Osteocyte (in vitro differentiated cells): Measurements from ENCODE around the gene PERP. TPM values are rescaled to one million over a fixed set of nuclear protein-coding genes. Genes with fewer than 3 reads are reported as not detected.

ENCODE experiments used
- DNase-seq: peaks from one replicate; pipeline ENCODE4 v3.0.0; 2021; ENCODE audit warnings: mixed read lengths; ENCODE audit not compliant: unreplicated experiment; ENCODE audit errors: extremely low spot score
- H3K27ac Mint-ChIP-seq: one replicate; pipeline ENCODE4 v1.8.0; 2021; ENCODE audit warnings: mild to moderate bottlenecking, mixed read lengths; ENCODE audit not compliant: unreplicated experiment
- H3K27me3 Mint-ChIP-seq: one replicate; pipeline ENCODE4 v1.8.0; 2021; ENCODE audit warnings: mixed read lengths; ENCODE audit not compliant: unreplicated experiment
- H3K36me3 Mint-ChIP-seq: one replicate; pipeline ENCODE4 v1.8.0; 2021; ENCODE audit warnings: mixed read lengths; ENCODE audit not compliant: unreplicated experiment
- H3K4me1 Mint-ChIP-seq: one replicate; pipeline ENCODE4 v1.8.0; 2021; ENCODE audit warnings: mixed read lengths; ENCODE audit not compliant: unreplicated experiment
- H3K4me3 Mint-ChIP-seq: one replicate; pipeline ENCODE4 v1.8.0; 2021; ENCODE audit warnings: mild to moderate bottlenecking, moderate library complexity, mixed read lengths; ENCODE audit not compliant: unreplicated experiment
- H3K9me3 Mint-ChIP-seq: one replicate; pipeline ENCODE4 v1.8.0; 2021; ENCODE audit warnings: mixed read lengths; ENCODE audit not compliant: unreplicated experiment
- long read RNA-seq: library from polyadenylated mRNA; unstranded; transcript quantifications from one replicate; pipeline ENCODE4 v2.0.0, GENCODE V29; 2021
- total RNA-seq: library from RNA; stranded (reverse); gene quantifications from 2 replicates; pipeline ENCODE4 v1.2.1, GENCODE V29; 2021
- TF ChIP-seq, protein P1 (sequence below): fragments of 200-600 bp; sonication (generic); IDR thresholded peaks from 2 replicates; pipeline ENCODE4 v1.5.0; 2021; ENCODE audit warnings: antibody characterized with exemption, mild to moderate bottlenecking, moderate library complexity

PERP gene
- total RNA-seq: 26.0 and 26.6 TPM in 2 replicates
- long read RNA-seq, full-length matches to known transcripts: 243 of 256 reads
- long read RNA-seq, partial matches to known transcripts: 3 of 256 reads
- long read RNA-seq, other reads (novel, unspliced or antisense): 10 of 256 reads

DNA sequence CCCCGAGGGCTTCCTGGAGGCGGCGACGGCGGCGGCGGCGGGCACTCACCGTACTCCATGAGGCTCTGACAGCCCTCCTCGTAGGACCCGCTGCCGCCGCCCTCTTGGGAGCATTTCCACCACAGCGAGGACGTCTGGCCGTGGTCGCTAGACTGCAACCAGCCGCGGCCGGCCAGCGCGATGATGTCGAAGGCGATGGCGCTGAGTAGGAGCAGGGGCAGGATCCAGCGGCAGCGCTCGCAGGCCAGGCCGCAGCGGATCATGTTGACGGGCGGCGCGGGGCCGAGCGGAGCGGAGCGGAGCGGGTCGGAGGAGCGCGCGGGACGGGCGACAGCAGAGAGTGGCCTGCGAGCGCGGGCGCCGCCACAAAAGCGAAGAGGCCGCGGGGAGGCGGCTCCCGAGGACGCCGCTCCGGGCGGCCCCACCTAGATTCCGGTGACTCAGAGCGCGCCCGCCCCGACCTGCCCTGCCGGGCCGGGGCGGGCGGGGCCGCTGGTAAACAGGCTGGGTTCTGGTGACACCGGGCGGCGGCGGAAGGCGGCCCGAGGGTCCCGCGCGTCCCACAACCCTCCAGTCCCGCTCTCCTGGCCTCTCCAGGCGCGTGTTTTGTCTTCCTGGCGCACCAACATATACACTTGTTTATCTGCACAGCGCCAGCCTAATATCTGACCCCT lies at the start of gene PERP:
Gene PERP (minus strand): TSS at position 342 of the 674 bp plus-strand sequence. CDS start 79 bp downstream, at position 263.
- no peaks in the 10 kb centered on the region for H3K9me3 Mint-ChIP-seq
- H3K27me3 Mint-ChIP-seq: peaks cover 16% of the 10 kb centered on the region
- DNase-seq: peak; percentile 87
- H3K4me1 Mint-ChIP-seq: peaks cover 26% of the 10 kb centered on the region
- peak within 1 kb of the TSS; percentile 88 for H3K27ac Mint-ChIP-seq
- TF ChIP-seq, protein P1, sequence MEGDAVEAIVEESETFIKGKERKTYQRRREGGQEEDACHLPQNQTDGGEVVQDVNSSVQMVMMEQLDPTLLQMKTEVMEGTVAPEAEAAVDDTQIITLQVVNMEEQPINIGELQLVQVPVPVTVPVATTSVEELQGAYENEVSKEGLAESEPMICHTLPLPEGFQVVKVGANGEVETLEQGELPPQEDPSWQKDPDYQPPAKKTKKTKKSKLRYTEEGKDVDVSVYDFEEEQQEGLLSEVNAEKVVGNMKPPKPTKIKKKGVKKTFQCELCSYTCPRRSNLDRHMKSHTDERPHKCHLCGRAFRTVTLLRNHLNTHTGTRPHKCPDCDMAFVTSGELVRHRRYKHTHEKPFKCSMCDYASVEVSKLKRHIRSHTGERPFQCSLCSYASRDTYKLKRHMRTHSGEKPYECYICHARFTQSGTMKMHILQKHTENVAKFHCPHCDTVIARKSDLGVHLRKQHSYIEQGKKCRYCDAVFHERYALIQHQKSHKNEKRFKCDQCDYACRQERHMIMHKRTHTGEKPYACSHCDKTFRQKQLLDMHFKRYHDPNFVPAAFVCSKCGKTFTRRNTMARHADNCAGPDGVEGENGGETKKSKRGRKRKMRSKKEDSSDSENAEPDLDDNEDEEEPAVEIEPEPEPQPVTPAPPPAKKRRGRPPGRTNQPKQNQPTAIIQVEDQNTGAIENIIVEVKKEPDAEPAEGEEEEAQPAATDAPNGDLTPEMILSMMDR: no peak
- H3K4me3 Mint-ChIP-seq: peak within 1 kb of the TSS; percentile 88
- no peaks in the 10 kb centered on the region for H3K36me3 Mint-ChIP-seq

DNA sequence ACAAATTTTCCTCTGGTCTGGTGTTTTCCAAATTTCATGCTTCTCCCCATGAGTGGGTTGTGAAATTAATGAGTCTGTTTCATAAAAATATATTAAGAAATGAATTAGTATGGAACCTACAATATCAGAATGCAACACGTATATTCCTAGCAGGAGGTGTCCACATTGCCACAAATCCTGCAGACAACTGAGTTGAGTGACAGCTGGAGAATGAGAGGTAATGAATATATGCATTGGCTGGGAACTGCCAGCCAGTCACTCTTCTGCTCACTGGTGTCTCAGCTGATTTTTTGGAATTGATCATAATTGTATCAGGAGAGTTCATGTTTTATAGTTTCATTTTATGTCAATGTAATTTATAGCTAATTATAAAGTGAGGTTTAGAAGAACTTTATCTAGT lies 48.2 kb upstream of the PERP start:
- Mint-ChIP-seq H3K4me1 (no peaks in the 10 kb centered on the region), H3K27ac (no peak overlapping the region), H3K36me3 (no peaks in the 10 kb centered on the region), H3K9me3 (peaks cover 18% of the 10 kb centered on the region), H3K4me3 (no peak overlapping the region), H3K27me3 (peaks cover 67% of the 10 kb centered on the region)
- no peak for DNase-seq
- TF ChIP-seq, protein P1: no peak

DNA sequence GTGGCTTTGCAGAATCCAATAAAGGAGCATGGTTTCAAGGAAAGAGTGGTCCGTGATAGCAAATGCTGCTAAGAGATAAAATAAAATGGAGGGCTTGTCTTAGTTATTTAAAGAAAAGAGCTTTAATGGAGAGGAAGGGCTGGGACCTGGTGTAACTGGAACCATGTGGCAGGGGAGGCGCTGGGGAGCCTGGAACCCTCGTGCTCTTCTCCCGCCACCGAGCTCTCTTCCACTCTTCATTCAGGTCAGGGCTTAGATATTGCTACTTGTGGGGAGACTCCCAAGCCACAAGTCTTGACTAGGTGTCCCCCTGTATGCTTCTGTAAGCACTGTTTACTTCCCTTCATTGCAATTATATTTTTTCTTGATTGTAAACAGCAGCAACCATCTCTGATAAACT lies 39.3 kb upstream of the PERP start:
- H3K9me3 Mint-ChIP-seq: no peaks in the 10 kb centered on the region
- H3K27ac Mint-ChIP-seq: no peak overlapping the region
- H3K4me3 Mint-ChIP-seq: no peak overlapping the region
- no peak for DNase-seq
- TF ChIP-seq, protein P1: no peak
- H3K27me3 Mint-ChIP-seq: peaks cover 62% of the 10 kb centered on the region
- H3K36me3 Mint-ChIP-seq: no peaks in the 10 kb centered on the region
- H3K4me1 Mint-ChIP-seq: no peaks in the 10 kb centered on the region

DNA sequence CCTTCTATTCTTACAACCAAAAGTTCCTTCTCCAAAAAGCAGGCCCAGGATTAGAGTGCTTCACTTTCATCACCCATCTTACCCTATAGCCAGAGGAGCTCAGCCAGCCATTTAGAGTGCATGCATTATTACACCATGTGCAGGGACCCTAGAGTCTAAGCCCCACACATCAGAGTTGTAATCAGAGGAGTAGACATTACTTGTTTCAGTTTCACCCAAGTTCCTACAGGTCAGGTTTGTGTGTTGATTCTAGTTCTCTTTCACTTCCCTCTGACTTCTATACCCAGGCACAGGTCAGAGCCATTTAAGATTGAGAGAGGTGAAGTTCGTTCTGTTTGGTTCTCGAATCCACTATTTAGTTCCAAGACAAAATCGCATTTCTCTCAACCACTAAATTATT lies 38.2 kb upstream of the PERP start:
- Mint-ChIP-seq H3K9me3 (no peaks in the 10 kb centered on the region), H3K36me3 (no peaks in the 10 kb centered on the region)

DNA sequence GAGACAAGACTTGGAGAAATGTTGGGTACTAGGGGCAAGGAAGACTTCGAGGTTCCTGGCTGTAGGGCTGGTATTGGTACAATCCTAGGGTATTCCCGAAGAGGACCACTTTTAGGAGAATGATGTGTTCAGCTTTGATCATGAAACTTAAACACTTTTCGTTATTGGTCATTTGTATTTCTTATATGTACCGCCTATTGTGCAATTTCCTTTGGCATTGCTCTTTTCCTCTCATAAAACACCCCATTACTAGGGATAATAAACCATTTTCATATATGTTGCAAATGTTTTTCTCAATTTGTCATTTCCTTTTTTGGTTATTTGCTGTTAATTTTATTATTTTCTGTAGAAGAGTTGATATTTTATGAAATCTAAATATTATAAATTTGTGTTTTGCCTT lies 35.6 kb upstream of the PERP start:
- DNase-seq: no peak
- H3K4me3 Mint-ChIP-seq: no peak overlapping the region
- TF ChIP-seq, protein P1: no peak
- H3K9me3 Mint-ChIP-seq: no peaks in the 10 kb centered on the region
- H3K27ac Mint-ChIP-seq: no peak overlapping the region
- H3K4me1 Mint-ChIP-seq: no peaks in the 10 kb centered on the region
- H3K27me3 Mint-ChIP-seq: peaks cover 61% of the 10 kb centered on the region
- H3K36me3 Mint-ChIP-seq: no peaks in the 10 kb centered on the region

More for the DNA sequence above, 38.2 kb upstream of the PERP start:
- H3K4me3 Mint-ChIP-seq: no peak overlapping the region
- H3K27ac Mint-ChIP-seq: no peak overlapping the region
- DNase-seq: no peak
- H3K27me3 Mint-ChIP-seq: peaks cover 63% of the 10 kb centered on the region
- TF ChIP-seq, protein P1: no peak
- H3K4me1 Mint-ChIP-seq: no peaks in the 10 kb centered on the region
